ENCODE measurements around the gene PDXK.
"Not testable (repeated sequence)": the region's sequence is repeated elsewhere in the genome, so short reads cannot be mapped to it uniquely, and the experiment has no call there.

- TF ChIP-seq SAP30 (IDR thresholded peaks at IDR 0.05; ENCODE audit: insufficient read depth, insufficient replicate concordance, low read length); CTCF (IDR thresholded peaks at IDR 0.05; ENCODE audit: control extremely low read depth in 1 of 3, insufficient read depth in 1 of 3, low read depth in 1 of 3, low read length in 3 of 3); POLR2AphosphoS5 (IDR thresholded peaks at IDR 0.05; ENCODE audit: low read depth, low read length); JUND (IDR thresholded peaks at IDR 0.05; ENCODE audit: low read length); EZH2 (IDR thresholded peaks at IDR 0.05; ENCODE audit: low read depth, low read length, severe bottlenecking): not testable (repeated sequence)
These were observed 19.5 kb upstream of the PDXK start for GRCh38 chr21:43699492-43699777.

Measured in H1 (cell line).